Retinal pigment epithelial cell (primary cell): ENCODE results near the gene DPP6.

Experiments used
- DNase-seq: peaks from one replicate; pipeline ENCODE4 v3.0.0-alpha.2; 2010; ENCODE audit warnings: low read depth
- H3K4me3 ChIP-seq: 2 replicates; pipeline ENCODE4 v1.5.1; 2011; ENCODE audit warnings: mild to moderate bottlenecking, low read length, control low read depth, moderate library complexity
- CTCF ChIP-seq: conservative IDR thresholded peaks from 2 replicates; pipeline ENCODE4 v1.5.1; 2011; ENCODE audit warnings: low read depth, low read length, control low read depth, inconsistent platforms

Gene DPP6

GRCh38 chr7:154857240-154857639 lies 805.0 kb downstream of the DPP6 start:
- TF ChIP-seq CTCF, result no peak
- H3K4me3 ChIP-seq, result no peak overlapping the region
- DNase-seq, result no peak

GRCh38 chr7:154857728-154858681 lies 805.8 kb downstream of the DPP6 start:
- DNase-seq, result no peak
- no peak overlapping the region for H3K4me3 ChIP-seq
- no peak for TF ChIP-seq CTCF

- no peak for DNase-seq
- no peak for TF ChIP-seq CTCF
- H3K4me3 ChIP-seq, result no peak overlapping the region
Measured at GRCh38 chr7:154858836-154859537, 806.8 kb downstream of the DPP6 start.

DNA sequence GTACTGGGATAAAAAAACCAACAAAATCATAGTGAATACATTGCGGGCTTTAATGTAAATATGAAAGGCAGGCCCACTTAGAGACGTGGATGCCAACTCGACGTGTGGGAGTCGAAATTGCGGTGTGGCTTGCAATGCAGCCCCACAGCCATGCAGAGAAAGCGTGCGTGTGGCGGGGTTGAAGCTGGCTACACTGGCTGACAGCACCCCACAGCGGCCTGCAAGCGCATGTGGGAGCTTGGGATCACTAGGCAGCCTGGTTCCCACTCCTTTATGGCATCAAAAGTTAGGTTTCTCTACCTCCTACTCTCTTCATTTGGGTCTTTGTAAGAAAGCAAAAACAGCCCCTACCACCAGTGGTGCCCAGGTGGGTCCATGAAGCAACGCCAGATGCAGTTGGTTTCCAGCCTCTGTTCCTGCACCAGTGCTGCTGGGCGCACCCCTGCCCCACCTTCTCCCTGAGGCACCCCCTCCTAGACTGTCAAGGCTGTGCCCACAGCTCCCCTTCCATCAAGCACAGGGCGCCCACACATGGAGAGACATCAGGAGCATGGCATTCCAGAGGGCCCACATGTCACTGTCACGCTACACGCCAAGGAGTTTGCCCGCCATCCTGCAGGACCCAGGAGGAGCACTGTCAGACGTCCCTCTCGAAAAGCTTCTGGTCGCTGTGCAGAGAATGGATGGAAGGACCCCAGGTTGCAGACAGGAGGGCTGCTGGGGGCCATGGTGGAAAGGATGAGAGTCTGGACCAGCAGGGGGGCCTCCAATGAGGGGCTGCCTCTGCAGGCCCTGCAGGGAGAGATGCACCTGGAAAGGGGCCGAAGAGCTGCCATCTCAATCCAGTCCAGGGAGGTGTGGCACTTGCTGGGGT lies 807.8 kb downstream of the DPP6 start:
- no peak for DNase-seq
- H3K4me3 ChIP-seq, result no peak overlapping the region
- TF ChIP-seq CTCF, result no peak

DNA sequence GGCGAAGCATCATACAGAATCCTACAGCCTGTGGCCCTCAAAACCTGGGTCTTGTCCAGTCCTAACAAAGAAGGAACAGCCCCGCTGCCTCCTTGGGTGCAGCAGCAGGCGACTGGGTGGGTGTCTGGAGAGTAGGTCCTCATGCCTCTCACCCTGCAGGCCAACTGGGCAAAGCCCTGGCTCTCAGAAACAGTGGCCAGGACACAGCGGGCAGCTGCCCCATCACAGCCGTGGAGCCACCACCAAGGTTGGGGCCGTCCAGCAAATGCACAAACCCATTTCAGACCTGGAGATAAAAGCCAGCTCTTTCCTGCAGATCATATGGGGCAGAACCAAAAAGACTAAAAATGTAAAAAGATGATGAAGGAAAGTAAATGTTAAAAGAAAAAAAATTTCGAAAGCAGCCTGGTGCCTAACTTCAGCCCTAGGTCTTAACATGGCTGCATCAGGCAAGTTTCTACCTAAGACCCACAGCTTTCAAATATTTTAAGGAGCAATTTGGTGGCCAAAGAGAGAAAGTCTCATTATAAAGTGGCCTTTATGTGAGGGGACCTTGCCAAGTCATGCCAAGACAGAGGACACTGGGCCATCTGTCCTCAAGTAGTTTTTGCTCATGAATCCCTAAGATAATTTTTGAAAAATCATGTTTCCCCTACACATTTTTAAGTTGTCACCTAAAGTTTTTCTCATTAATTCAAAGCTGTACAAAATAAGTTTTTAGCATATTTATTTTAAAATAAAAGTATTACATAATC lies 808.6 kb downstream of the DPP6 start:
- no peak for DNase-seq
- H3K4me3 ChIP-seq, result no peak overlapping the region
- no peak for TF ChIP-seq CTCF

DNA sequence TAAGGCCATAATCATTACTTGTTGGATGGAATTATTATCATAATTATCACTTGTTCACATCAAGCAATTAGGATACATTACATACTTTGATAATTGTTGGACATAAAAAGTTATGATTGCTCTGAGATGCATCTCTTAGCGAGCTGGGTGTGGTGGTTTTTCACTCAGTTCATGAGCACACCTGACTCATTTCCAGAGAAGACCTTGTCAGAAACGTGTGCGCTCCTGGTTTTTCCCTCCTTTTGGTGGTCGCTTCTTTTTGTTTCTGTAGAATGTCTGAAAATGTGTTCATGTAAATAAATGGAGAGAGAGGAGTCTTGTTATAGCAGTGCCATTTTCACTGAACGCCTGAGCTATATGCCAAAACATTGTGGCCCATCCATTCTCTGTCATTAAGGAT lies 809.4 kb downstream of the DPP6 start:
- no peak for TF ChIP-seq CTCF
- no peak overlapping the region for H3K4me3 ChIP-seq
- DNase-seq, result no peak
